GM20000 (cell line): Measurements from ENCODE around the gene PANK4.

ENCODE experiments used
- DNase-seq: peaks from one replicate; pipeline ENCODE4 v3.0.0; 2012; ENCODE audit warnings: low spot score
- TF ChIP-seq, protein P1 (sequence below): IDR thresholded peaks from 2 replicates; pipeline ENCODE4 v1.5.1; 2012; ENCODE audit warnings: mild to moderate bottlenecking, control low read depth; ENCODE audit errors: extremely low read depth, missing control alignments

PANK4 gene

DNA sequence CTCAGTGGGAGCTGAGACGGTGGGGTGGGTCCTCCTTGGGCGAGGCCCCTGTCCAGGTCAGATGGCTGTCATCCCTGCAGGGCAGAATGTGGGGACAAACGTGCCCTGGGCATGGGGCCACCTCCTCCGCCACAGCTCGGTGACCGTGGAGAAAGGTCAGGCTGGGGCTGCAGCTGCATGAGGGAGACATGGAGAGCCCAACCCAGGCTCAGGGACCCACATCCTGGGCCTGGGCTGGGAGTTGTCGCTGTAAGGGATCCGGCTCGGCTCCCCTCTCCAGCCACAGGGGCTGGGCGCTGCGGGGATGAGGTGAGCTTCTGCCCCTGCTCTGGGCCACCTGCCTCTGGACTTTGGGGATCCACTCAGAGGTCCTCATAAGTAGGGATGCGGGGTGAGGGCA is 50.8 kb downstream of the PANK4 start:
- DNase-seq = no peak
- TF ChIP-seq, protein P1, sequence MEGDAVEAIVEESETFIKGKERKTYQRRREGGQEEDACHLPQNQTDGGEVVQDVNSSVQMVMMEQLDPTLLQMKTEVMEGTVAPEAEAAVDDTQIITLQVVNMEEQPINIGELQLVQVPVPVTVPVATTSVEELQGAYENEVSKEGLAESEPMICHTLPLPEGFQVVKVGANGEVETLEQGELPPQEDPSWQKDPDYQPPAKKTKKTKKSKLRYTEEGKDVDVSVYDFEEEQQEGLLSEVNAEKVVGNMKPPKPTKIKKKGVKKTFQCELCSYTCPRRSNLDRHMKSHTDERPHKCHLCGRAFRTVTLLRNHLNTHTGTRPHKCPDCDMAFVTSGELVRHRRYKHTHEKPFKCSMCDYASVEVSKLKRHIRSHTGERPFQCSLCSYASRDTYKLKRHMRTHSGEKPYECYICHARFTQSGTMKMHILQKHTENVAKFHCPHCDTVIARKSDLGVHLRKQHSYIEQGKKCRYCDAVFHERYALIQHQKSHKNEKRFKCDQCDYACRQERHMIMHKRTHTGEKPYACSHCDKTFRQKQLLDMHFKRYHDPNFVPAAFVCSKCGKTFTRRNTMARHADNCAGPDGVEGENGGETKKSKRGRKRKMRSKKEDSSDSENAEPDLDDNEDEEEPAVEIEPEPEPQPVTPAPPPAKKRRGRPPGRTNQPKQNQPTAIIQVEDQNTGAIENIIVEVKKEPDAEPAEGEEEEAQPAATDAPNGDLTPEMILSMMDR = no peak

DNA sequence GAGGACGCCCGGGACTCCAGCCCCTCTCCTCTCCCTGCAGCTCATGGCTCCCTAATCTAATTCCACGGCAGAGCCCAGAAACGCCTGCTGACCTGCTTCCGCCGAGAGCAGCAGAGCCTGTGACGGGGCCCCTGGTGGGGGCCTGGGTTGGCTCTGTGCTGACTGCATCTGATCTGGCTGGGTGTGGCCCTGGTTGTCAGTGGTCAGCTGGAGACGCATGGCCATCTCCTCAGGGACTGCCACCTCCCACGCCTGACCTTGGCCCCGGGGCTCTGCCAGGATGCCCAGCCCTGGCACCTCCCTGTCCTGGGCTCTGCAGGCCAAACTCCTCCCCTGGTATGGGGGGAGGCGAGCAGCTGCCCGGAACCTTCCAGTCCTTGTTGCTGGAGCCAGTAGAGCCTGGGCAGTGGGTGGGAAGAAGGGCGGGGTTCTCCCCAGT is 51.4 kb downstream of the PANK4 start:
- no peak for DNase-seq

DNA sequence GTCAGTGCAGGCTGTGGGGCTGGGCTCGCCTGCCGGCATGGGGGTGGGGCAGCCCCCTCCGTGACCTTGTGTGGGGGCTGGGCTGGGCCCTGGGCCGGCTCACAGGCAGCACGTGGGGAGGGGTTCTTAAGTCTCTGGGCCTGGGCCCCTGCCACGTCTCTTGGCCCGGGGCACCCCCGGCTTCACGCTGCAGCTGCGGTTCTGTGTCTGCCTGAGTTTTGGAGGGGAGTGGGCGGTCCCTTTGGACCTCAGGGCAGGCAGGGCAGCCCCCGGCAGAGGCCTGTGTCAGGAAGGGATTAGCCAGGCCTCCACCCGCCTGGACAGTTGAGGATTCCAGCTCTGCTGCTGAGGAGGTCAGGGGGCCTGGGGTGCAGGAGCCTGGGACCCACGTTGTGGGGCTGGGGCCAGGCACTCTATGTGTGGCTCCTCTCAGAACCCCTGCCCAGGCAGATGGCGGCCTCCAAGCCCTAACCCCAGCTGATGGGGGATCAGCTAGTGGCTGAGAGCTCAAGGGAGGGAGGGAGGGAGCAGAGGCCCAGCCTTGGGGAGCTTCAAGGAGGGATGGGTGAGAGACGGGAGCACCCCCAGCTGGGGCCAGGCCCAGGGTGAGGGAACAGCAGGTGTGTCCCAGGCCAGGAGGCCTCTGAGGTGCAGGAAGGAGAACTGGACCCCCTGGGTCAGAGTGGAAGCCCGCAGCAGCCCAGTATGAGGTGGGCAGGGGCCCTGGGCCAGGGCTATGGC is 52.1 kb downstream of the PANK4 start:
- DNase-seq = no peak
- TF ChIP-seq, protein P1 = no peak

More for the DNA sequence above, 51.4 kb downstream of the PANK4 start:
- TF ChIP-seq, protein P1 = no peak

DNA sequence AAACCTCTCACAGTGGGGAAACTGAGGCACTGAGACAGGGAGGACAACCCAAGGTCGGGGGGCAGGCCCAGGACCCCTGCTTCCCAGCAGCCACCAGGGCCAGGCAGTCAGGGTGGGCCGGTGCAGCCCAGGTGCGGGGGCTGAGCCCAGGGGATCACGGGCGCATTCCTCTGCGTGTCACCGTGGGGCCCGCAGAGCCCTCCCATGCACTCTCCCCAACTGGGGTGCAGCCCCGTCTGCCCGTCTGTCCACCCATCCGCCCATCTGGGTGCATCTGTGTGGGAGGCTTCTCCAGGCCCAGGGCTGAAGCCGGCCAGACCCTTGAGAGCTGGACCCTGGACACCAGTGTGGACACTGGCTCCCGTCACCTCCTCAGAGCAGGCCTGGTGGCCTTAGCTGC is 53.2 kb downstream of the PANK4 start:
- TF ChIP-seq, protein P1 = no peak
- no peak for DNase-seq

DNA sequence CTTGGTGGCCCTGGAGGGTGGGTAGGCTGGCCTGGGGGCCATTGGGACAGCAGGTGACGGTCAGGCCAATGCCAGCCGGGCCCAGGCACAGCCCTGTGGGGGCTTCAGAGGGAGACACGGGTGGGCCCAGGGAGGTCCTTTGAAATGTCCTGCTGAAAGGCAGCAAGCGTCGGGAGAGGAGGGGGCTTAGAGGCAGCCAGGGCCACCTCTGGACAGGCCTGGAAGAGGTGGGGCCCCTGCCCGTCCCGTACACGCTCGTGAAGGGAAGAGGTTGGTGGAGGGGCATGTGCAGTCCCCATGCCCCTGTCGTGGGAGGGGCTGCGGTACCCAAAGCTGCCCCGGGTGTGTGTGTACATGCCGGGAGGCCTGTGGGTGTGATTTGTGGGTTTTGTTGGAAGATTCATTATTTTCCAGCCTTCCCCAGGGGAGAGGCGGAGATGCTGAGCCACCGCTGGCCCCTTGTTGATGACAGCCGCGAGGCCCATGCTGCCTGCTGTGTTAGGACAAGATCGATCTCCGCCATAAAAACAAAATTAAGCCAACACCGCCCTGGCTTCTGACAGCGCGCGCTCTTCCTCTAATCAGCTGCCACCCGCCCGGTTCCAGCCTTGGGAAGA is 53.7 kb downstream of the PANK4 start:
- TF ChIP-seq, protein P1 = no peak
- DNase-seq = no peak

DNA sequence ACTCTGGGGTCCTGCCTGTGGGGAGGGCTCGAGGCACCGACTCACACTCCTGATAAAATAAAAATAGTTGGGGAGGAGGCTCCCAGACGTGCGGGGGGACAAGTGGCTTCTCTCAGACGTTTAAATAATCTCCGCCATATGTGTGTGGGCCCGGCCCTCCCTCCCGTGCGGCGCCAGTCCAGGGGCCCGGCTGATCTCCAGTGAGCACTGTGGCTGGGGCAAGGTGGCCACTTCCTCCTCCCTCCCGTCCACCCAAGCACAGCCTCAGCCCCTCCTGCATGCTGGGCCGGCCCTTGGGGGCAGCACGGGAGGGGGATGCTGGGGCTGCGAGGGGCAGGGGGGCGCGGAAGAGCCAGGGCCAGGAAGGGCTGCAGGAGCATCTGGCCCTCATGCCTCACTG is 54.3 kb downstream of the PANK4 start:
- DNase-seq = no peak
- TF ChIP-seq, protein P1 = no peak

DNA sequence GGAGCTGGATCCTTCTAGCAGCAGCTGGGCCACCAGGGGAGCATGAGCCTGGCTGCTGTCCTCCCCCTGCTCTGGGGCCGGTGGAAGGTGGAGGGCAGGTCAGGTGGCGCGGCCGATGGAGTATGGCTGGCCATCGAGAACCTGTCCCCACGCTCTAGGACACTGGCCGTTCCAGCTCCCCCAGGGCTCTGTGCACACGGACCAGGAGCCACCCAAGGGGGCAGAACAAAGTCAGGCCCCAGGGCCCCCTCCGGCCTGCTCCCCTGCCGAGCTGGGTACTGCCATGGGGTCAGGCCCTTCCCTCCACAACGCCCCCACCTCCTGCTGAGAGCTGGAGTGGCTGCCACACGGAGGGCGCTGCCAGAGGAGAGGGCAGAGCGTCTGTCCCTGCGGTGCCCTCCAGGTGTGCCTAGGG is 54.8 kb downstream of the PANK4 start:
- no peak for DNase-seq
- TF ChIP-seq, protein P1 = no peak
